Measurements from ENCODE around the gene FLNC.
A peak's percentile ranks its signal among the peaks of the same experiment; 100 is the strongest.

Gene FLNC

DNA sequence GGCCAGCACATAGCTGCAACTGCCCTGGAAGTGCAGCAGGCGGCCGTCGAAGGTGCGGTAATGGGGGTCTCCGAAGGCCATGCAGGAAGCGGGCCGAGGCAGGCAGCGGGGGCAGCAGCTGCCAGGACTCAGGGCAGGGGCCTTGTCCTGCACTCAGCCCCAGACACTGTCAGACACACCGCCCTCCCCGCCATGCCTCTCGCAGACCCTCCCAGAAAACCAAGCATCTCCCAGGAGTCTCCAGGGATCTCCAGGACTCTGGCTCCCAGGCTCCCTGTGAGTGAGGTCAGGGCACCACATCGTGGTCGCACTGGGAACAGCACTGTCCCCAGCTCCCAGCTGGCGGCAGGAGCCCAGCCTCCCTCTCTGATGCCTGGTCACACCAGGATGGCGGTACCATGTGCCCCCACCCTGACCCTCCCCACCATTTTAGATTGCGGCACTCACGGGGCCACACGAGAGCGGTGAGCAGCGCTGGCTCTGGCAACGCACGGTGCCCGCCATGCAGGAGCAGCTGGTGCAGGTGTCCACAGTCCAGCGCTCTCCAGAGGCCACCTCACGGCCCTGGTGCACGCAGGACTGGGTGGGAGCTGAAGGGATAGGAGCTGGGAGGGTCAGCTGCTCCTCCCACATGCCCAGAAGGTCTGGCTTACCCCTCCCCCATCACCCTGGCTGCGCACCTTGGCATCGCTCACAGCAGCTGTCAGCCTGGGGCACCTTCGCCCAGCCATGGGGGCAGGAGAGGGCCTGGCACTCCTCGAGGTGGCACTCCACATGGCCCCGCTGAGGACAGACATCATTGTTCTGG lies 49.9 kb downstream of the FLNC start:
- peak; percentile 94 for DNase-seq (ENCODE audit: low spot score)

DNA sequence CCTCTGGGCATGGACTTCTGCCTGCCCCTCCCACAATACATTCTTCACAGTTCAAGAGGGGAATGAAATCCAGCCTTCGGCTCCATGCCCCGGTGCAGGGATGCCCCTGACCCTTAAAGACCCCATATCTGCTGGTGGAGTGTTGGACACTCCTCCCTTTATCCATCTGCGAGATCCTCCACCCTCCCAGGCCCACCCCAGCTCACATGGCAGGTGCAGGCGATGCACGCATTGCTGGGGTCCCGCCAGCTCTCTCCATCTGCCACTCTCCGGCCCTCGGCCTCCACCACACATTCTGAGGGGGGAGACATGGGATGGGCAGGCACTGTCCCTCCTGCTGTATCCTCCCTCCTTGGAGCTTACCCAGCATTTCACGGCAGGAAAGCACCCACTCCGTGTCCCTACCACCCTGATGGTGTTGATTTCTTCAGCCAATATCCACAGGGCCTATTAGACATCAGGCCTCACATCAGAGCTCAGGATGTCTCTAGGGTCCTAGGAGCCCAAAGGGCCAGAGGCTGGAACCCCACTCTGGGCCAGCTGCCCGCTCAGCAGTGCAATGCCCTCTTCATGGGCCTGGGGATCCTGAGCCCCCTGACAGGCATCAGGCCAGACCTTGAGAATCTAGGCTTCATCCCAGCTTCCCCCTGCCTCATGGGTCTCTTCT lies 50.7 kb downstream of the FLNC start:
- DNase-seq (ENCODE audit: low spot score) = no peak

DNA sequence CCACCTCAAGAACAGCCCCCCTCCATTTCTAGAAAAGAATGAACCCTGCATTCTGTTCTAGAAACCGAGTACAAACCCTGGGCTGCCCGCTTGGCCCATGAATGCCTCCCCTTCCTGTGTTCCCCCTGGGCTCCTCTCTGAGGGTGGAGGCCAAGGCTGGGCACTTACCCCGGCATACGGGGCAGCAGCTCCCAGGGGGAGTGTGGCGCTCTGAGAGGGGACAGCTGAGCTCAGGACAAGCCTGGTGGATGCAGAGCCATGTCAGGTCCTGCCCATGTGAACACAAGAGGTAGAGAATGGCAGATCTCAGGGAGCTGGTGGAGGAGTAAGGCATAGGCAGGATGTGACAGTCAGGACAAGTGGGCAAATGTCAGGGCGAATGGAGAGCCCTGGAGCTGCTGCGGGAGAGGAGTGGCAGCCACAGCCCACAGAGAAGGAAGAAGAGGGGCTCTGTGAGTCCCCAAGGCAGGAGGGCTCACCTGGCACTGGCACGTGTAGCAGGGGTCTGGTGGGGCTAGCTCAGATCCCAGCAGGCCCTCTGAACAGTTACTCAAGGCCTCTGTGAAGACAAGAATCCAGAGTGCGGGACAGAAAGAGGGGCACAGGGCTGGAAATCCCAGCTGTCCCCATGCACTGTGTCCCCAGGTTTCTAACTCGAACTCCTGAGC lies 51.4 kb downstream of the FLNC start:
- DNase-seq (ENCODE audit: low spot score) = no peak

GRCh38 chr7:128882134-128882533 lies 51.9 kb downstream of the FLNC start:
- DNase-seq (ENCODE audit: low spot score) = no peak

GRCh38 chr7:128883622-128884448 lies 53.6 kb downstream of the FLNC start:
- DNase-seq (ENCODE audit: low spot score) = peak; percentile 94

GRCh38 chr7:128884561-128885369 lies 54.6 kb downstream of the FLNC start:
- no peak for DNase-seq (ENCODE audit: low spot score)

- no peak for DNase-seq (ENCODE audit: low spot score)
Observed at GRCh38 chr7:128885370-128886187, 55.4 kb downstream of the FLNC start.

- DNase-seq (ENCODE audit: low spot score) = no peak
Observed at GRCh38 chr7:128886391-128887168, 56.4 kb downstream of the FLNC start.

- no peak for DNase-seq (ENCODE audit: low spot score)
Observed at GRCh38 chr7:128887169-128888038, 57.2 kb downstream of the FLNC start.

GRCh38 chr7:128888039-128888755 lies 58.0 kb downstream of the FLNC start:
- no peak for DNase-seq (ENCODE audit: low spot score)

- DNase-seq (ENCODE audit: low spot score) = no peak
Observed at GRCh38 chr7:128888756-128889095, 58.5 kb downstream of the FLNC start.

DNA sequence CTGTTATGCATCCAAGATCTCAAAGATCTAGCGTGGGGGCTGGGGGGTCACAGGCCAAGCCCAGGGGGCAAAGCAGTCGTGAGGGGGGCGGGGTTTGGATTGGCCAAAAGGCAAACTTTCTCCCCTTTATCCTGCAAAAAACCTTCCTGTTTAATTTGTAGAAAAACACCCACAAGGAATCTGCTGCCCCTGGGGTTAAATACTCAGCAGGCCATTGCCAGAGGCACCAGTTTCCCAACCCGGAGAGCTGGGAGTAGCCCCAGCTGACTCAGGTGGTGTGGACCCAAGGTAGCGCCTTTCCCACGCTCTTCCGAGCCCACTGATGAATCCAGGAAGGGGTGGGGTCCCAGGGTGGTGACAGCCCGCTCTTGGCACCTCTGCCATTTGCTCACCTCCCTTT lies 58.9 kb downstream of the FLNC start:
- DNase-seq (ENCODE audit: low spot score) = no peak

DNA sequence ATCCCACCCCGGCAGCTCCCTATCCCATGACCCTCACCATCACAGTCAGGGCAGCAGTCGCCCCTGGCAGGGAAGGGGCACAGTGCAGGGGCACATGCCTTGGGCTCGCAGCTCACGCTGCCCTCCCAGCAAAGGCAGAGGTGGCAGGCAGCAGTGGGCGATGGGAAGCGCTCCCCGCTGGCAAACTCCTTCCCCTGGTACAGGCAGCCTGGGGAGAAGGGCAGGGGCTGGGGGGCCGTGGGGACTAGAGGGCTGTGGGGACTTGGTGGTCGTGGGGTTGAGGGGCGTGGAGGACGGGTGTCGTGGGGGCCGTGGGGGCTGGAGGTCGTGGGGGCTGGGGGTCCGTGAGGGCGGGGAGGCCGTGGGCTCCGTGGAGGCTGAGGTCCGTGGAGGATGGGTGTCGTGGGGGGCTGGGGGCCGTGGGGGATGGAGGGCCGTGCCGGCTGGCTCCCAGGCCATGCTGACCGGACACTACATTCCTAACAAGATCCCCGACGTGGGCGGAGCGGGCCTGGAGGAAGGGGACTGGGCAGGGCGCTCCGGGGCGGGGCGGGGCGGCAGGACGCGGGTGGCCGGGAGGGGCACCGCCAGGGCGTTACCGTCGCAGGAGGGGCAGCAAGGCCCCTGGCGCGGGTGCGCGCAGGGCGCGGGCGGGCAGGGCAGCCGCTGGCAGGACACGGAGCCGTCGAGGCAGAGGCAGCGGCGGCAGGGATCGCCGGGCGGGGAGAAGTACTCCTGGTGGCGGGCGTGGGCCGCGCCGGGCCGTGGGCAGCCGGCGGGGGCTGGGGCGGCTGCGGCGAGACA lies 60.3 kb downstream of the FLNC start:
- DNase-seq (ENCODE audit: low spot score) = no peak

GRCh38 chr7:128891110-128891941 lies 61.1 kb downstream of the FLNC start:
- DNase-seq (ENCODE audit: low spot score) = no peak

DNA sequence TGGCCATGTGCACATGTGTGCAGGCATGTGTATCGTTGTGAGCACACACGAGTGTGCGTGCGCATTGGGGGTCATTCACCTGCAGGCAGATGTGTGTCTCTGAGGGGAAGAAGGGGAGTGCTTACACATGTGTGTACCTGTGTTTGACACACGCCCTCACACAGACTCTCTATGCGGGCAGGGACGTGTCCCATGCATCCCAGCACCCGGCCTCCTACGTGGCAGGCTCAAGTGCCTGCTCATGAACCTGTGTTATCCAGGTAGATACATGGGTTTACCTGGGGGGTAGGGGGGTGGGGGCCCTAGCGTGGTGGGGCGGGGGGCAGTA lies 61.7 kb downstream of the FLNC start:
- DNase-seq (ENCODE audit: low spot score) = no peak

DNA sequence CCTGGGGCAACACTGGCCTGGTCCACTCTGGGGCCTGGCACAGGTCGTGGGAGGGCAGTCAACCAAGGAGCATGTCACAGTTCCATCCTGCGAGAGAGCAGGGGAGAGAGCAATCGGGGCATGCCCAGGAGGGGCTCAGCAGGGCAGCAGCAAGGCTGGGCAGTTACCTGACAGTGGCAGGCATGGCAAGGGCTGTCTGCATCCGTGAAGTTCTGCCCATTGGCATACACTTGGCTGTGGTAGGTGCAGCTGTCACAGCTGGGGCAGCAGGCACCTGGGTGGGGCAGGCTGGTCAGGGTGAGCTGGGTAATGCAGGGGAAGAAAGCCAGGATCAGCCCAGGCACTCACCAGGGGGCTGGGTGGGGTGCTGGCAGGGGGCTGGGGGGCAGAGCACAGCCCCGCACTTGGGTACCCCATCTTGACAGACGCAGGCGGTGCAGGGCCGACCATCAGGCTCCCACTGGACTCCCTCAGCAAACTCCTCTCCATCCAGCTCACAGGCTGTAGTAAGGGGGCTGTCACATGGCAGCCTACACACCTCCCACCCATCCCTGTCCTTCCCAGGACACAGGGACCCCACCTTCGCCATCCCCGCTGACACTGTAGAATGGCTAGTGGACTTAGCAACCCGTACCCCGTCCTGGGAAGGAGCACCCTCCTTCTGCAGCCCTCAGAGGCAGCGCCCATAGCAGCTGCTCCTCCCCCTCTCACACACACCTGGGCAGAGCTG lies 62.5 kb downstream of the FLNC start:
- no peak for DNase-seq (ENCODE audit: low spot score)
